22Rv1 (cell line): Measurements from ENCODE around the gene HTR1D.

ENCODE experiments used
- CTCF ChIP-seq: fragments of 450-650 bp; IDR thresholded peaks from 2 replicates; pipeline ENCODE4 v1.5.1; 2017; ENCODE audit warnings: mild to moderate bottlenecking
- ZFX ChIP-seq: fragments of 450-650 bp; IDR thresholded peaks from 2 replicates; pipeline ENCODE4 v1.6.1; 2017; ENCODE audit warnings: antibody characterized with exemption, borderline replicate concordance

- TF ChIP-seq CTCF (peak; percentile 17), ZFX (no peak)
These were observed 48.7 kb downstream of the HTR1D start, which contains the start of gene LUZP1 for GRCh38 chr1:23168445-23169194.
